MM.1S (cell line): Measurements from ENCODE around the gene FAM3D.

Source experiments
- EZH2 ChIP-seq: fragments of 300-600 bp; sonication (generic); optimal IDR thresholded peaks from 2 replicates; pipeline ENCODE3; 2017; ENCODE audit warnings: low read depth, mild to moderate bottlenecking, antibody characterized with exemption, low read length, mixed read lengths
- TF ChIP-seq, protein P1 (sequence below): fragments of 300-600 bp; sonication (generic); IDR thresholded peaks from 2 replicates; pipeline ENCODE4 v1.5.1; 2016; ENCODE audit warnings: antibody characterized with exemption, low read length, mixed read lengths

DNA sequence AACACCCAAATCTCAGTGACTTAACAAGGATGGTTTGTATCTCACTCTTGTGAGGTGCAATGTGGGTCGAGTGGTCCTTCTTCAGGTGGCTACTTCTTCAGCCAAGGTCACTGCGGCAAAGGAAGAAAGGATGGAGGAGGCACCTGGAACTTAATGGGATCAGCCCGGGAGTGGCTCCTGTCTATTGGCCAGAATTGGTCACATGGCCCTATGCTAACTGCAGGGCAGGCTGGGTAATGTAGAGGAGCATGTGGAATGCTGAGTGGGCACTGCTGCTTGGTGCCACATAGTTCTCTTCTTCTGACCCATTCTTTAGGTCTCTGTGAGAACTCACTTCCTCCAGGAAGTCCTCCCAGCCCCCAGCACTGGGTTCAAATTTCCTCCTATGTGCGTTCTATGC lies 20.3 kb upstream of the FAM3D start:
- TF ChIP-seq, protein P1, sequence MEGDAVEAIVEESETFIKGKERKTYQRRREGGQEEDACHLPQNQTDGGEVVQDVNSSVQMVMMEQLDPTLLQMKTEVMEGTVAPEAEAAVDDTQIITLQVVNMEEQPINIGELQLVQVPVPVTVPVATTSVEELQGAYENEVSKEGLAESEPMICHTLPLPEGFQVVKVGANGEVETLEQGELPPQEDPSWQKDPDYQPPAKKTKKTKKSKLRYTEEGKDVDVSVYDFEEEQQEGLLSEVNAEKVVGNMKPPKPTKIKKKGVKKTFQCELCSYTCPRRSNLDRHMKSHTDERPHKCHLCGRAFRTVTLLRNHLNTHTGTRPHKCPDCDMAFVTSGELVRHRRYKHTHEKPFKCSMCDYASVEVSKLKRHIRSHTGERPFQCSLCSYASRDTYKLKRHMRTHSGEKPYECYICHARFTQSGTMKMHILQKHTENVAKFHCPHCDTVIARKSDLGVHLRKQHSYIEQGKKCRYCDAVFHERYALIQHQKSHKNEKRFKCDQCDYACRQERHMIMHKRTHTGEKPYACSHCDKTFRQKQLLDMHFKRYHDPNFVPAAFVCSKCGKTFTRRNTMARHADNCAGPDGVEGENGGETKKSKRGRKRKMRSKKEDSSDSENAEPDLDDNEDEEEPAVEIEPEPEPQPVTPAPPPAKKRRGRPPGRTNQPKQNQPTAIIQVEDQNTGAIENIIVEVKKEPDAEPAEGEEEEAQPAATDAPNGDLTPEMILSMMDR, result no peak
- no peak for TF ChIP-seq EZH2
